ENCODE measurements around the gene USH2A.
"Not testable (repeated sequence)": the region's sequence is repeated elsewhere in the genome, so short reads cannot be mapped to it uniquely, and the experiment has no call there.

USH2A gene

GRCh38 chr1:216028631-216029030 lies 394.6 kb downstream of the USH2A start:
- no peak for DNase-seq

- DNase-seq, result no peak
These were observed 398.7 kb downstream of the USH2A start for GRCh38 chr1:216024546-216024945.

GRCh38 chr1:216020743-216021345 lies 402.4 kb downstream of the USH2A start:
- no peak for DNase-seq

GRCh38 chr1:216015116-216015515 lies 408.1 kb downstream of the USH2A start:
- no peak for DNase-seq

GRCh38 chr1:216014086-216014485 lies 409.2 kb downstream of the USH2A start:
- DNase-seq, result no peak

- DNase-seq, result not testable (repeated sequence)
These were observed 413.8 kb downstream of the USH2A start for GRCh38 chr1:216009456-216009855.

GRCh38 chr1:216005916-216006315 lies 417.3 kb downstream of the USH2A start:
- no peak for DNase-seq

- no peak for DNase-seq
These were observed 430.6 kb downstream of the USH2A start for GRCh38 chr1:215992620-215993019.

- no peak for DNase-seq
These were observed 436.0 kb downstream of the USH2A start for GRCh38 chr1:215987092-215987875.

- no peak for DNase-seq
These were observed 436.8 kb downstream of the USH2A start for GRCh38 chr1:215986401-215986800.

GRCh38 chr1:215983680-215984079 lies 439.6 kb downstream of the USH2A start:
- no peak for DNase-seq

- no peak for DNase-seq
These were observed 451.3 kb downstream of the USH2A start for GRCh38 chr1:215971793-215972441.

- DNase-seq, result no peak
These were observed 452.8 kb downstream of the USH2A start for GRCh38 chr1:215970406-215970805.

- no peak for DNase-seq
These were observed 459.6 kb downstream of the USH2A start for GRCh38 chr1:215963621-215964020.

GRCh38 chr1:215963040-215963439 lies 460.2 kb downstream of the USH2A start:
- DNase-seq, result no peak

- no peak for DNase-seq
These were observed 464.4 kb downstream of the USH2A start for GRCh38 chr1:215958841-215959240.

GRCh38 chr1:215957663-215958062 lies 465.6 kb downstream of the USH2A start:
- DNase-seq, result no peak

- no peak for DNase-seq
These were observed 490.7 kb downstream of the USH2A start for GRCh38 chr1:215932558-215932957.

- DNase-seq, result no peak
These were observed 496.6 kb downstream of the USH2A start for GRCh38 chr1:215926670-215927069.

GRCh38 chr1:215923129-215923824 lies 500.0 kb downstream of the USH2A start:
- no peak for DNase-seq

- no peak for DNase-seq
These were observed 511.8 kb downstream of the USH2A start for GRCh38 chr1:215911406-215911968.

- no peak for DNase-seq
These were observed 517.6 kb downstream of the USH2A start for GRCh38 chr1:215905493-215906115.

- DNase-seq, result no peak
These were observed 522.6 kb downstream of the USH2A start for GRCh38 chr1:215900684-215901083.
